Right atrium auricular region (tissue), 2 donors: ENCODE measurements around the gene SHLD1. TPM values are rescaled to one million over a fixed set of nuclear protein-coding genes. Genes with fewer than 3 reads are reported as not detected.
A peak's percentile ranks its signal among the peaks of the same experiment; 100 is the strongest.

ENCODE experiments used
- DNase-seq: peaks from one replicate; pipeline ENCODE4 v3.0.0-alpha.2; 2019; ENCODE audit warnings: low spot score
- H3K27ac ChIP-seq, 2 donors: fragments of 200-600 bp; sonication (generic); 1 replicate in 1 of 2; 2 replicates in 1 of 2; pipeline ENCODE4 v1.5.1; 2016 to 2019
- H3K27me3 ChIP-seq, 2 donors: fragments of 200-600 bp; sonication (generic); one replicate each; pipeline versions ENCODE4 v1.5.1 to v1.6.0; 2017 to 2019
- H3K36me3 ChIP-seq: fragments of 200-600 bp; sonication (generic); one replicate; pipeline ENCODE4 v1.5.1; 2016
- H3K4me1 ChIP-seq, 2 donors: fragments of 200-600 bp; sonication (generic); one replicate each; pipeline versions ENCODE4 v1.5.1 to v1.6.0; 2017 to 2019
- H3K4me3 ChIP-seq, 2 donors: fragments of 200-600 bp; sonication (generic); 1 replicate in 1 of 2; 2 replicates in 1 of 2; pipeline ENCODE4 v1.5.1; 2017 to 2019; ENCODE audit warnings: mild to moderate bottlenecking in 1 of 2, moderate library complexity in 1 of 2
- H3K9me3 ChIP-seq, 2 donors: fragments of 200-600 bp; sonication (generic); one replicate each; pipeline ENCODE4 v1.5.1; 2019
- total RNA-seq, 2 donors: library from RNA; depleted of rRNA; stranded (reverse); fragments of >200 nt; gene quantifications; one replicate each; pipeline ENCODE4 v1.1.0, GENCODE V29; 2016
- TF ChIP-seq, protein P1 (sequence below), 2 donors: fragments of 200-600 bp; sonication (generic); IDR thresholded peaks; one replicate each; pipeline ENCODE4 v1.5.1; 2019; ENCODE audit warnings: antibody characterized with exemption in 2 of 2

Gene SHLD1
- total RNA-seq, 2 donors from 2014 or later = 4.7 to 9.6 TPM

DNA sequence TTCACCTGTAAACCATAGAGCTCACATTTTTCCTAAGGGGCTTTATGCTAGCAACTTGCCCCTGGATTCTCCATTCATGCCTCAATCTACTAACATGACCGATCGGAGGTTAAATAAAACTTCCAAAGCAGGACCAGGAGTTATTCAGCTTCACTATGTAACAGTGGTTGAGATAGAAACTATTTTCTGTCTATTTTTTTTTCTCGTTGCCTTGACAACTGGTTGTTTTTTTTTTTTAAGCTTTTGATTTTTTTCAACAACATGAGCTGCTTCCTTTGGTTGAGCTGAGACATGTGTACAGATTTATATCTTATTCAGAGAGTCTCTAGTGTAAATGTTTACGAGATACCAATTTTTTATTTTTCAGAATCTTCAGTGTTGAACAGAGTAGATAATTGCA, 85.7 kb downstream of the SHLD1 start:
- no peak for DNase-seq
- Histone ChIP-seq H3K9me3 (no peaks in the 10 kb centered on the region), H3K27me3 (no peaks in the 10 kb centered on the region), H3K36me3 (no peaks in the 10 kb centered on the region), H3K4me1 (peaks cover 0 to 41% of the 10 kb centered on the region in 2 donors), H3K4me3 (no peak overlapping the region), H3K27ac (peak overlapping the region; percentile 75 to 87)
- TF ChIP-seq, protein P1, sequence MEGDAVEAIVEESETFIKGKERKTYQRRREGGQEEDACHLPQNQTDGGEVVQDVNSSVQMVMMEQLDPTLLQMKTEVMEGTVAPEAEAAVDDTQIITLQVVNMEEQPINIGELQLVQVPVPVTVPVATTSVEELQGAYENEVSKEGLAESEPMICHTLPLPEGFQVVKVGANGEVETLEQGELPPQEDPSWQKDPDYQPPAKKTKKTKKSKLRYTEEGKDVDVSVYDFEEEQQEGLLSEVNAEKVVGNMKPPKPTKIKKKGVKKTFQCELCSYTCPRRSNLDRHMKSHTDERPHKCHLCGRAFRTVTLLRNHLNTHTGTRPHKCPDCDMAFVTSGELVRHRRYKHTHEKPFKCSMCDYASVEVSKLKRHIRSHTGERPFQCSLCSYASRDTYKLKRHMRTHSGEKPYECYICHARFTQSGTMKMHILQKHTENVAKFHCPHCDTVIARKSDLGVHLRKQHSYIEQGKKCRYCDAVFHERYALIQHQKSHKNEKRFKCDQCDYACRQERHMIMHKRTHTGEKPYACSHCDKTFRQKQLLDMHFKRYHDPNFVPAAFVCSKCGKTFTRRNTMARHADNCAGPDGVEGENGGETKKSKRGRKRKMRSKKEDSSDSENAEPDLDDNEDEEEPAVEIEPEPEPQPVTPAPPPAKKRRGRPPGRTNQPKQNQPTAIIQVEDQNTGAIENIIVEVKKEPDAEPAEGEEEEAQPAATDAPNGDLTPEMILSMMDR (IDR thresholded peaks at IDR 0.05) = no peak

DNA sequence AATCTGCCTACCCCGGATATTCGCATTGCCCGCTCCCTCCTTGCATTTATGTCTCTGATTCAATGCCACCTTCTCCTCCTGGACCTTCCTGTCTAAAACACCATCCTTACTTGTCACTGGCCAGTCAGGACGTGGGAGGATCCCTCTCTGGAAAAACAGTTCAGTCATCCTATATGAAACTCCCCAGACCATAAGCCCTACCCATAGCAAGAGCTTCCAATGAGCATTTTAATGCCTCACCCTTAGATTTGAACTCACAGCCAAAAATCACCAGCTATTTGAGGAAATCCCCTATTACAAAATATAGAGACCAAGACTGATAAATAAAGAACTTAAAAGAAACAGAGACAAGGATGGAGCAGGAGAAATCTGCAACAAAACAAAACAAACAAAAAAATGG, 86.4 kb downstream of the SHLD1 start:
- Histone ChIP-seq H3K27me3 (no peaks in the 10 kb centered on the region), H3K4me3 (no peak overlapping the region), H3K27ac (peak overlapping the region in 1 of 2 donors; percentile 87), H3K9me3 (no peaks in the 10 kb centered on the region), H3K36me3 (no peaks in the 10 kb centered on the region), H3K4me1 (peaks cover 0 to 41% of the 10 kb centered on the region in 2 donors)
- no peak for DNase-seq
- TF ChIP-seq, protein P1 (IDR thresholded peaks at IDR 0.05) = no peak

- no peak overlapping the region for H3K4me3 ChIP-seq
- no peak overlapping the region for H3K27ac ChIP-seq
- H3K27me3 ChIP-seq = no peaks in the 10 kb centered on the region
- no peaks in the 10 kb centered on the region for H3K9me3 ChIP-seq
- TF ChIP-seq, protein P1 (IDR thresholded peaks at IDR 0.05) = no peak
- H3K36me3 ChIP-seq = no peaks in the 10 kb centered on the region
- H3K4me1 ChIP-seq = peaks cover 0 to 18% of the 10 kb centered on the region in 2 donors
- DNase-seq = no peak
These were observed 90.3 kb downstream of the SHLD1 start for GRCh38 chr20:5840411-5841002.

DNA sequence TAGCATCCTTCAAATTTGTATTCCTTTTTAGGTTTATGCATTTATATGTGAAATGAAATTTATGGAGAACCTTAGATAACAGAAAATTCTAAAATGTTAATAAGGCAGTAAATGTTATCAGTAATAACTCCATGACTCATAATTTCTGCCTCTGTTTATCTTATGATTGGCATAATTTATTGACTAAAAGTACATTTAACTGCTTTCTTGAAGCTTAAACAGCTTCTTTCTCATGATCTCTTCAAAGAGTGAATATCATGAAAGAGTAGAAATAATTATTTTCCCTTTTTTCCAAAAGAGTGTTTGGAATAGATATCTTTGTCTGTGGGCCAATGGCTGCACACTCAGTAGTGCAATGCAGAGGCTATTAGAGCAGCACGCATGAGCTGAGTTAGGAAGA, 91.3 kb downstream of the SHLD1 start:
- no peaks in the 10 kb centered on the region for H3K27me3 ChIP-seq
- no peak for DNase-seq
- H3K27ac ChIP-seq = no peak overlapping the region
- no peak overlapping the region for H3K4me3 ChIP-seq
- H3K9me3 ChIP-seq = no peaks in the 10 kb centered on the region
- TF ChIP-seq, protein P1 (IDR thresholded peaks at IDR 0.05) = no peak
- no peaks in the 10 kb centered on the region for H3K36me3 ChIP-seq
- peaks cover 0 to 18% of the 10 kb centered on the region in 2 donors for H3K4me1 ChIP-seq

- no peak for DNase-seq
- TF ChIP-seq, protein P1 (IDR thresholded peaks at IDR 0.05) = no peak
- Histone ChIP-seq H3K4me1 (peaks cover 0 to 14% of the 10 kb centered on the region in 2 donors), H3K27ac (no peak overlapping the region), H3K27me3 (no peaks in the 10 kb centered on the region), H3K4me3 (no peak overlapping the region), H3K9me3 (no peaks in the 10 kb centered on the region), H3K36me3 (no peaks in the 10 kb centered on the region)
These were observed 92.3 kb downstream of the SHLD1 start for GRCh38 chr20:5842465-5842864.

DNA sequence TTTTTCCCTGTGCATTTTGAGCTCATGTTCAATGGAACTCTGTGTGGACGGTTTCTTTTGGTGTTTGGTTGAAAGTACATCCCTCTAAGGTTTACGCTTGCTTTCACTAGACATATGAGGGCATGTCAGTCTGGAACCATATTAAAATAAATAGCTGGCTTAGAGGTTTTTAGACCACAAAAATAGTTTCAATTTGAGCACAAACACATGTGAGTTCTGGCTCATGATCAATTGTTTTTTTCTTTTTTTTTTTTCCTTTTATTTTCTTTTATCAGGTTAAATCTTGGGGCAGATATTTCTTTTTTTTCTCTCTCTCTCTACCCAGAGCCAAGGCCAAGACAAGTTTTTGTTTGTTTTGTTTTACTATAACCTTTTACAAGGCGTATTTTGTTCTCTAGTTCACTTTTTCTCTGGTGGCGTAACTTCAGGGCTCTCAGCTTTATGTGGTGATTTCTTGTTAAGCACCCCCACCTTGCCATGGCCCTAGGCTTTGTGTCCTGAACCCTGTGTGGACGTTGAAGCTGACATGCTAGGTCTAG, 92.9 kb downstream of the SHLD1 start:
- TF ChIP-seq, protein P1 (IDR thresholded peaks at IDR 0.05) = no peak
- DNase-seq = no peak
- Histone ChIP-seq H3K27ac (no peak overlapping the region), H3K36me3 (no peaks in the 10 kb centered on the region), H3K4me3 (no peak overlapping the region), H3K9me3 (no peaks in the 10 kb centered on the region), H3K27me3 (no peaks in the 10 kb centered on the region), H3K4me1 (peaks cover 0 to 14% of the 10 kb centered on the region in 2 donors)
